Measurements from ENCODE around the gene EARS2.
"Not testable (repeated sequence)": the region's sequence is repeated elsewhere in the genome, so short reads cannot be mapped to it uniquely, and the experiment has no call there.

Gene EARS2

GRCh38 chr16:23556881-23557778 lies at the start of gene EARS2, which contains the start of gene UBFD1:
TSS of gene EARS2 (minus strand) at chr16:23557350. CDS start at chr16:23557343, 7 bp downstream.
TSS of gene UBFD1 (plus strand) at chr16:23557727. CDS start at chr16:23557743, 16 bp downstream.
- ATAC-seq (peak; percentile 93), DNase-seq (peak; percentile 99)

GRCh38 chr16:23597003-23597756 lies 40.0 kb upstream of the EARS2 start:
- DNase-seq = peak; percentile 24
- ATAC-seq = no peak

- peak; percentile 94 for DNase-seq
- ATAC-seq = peak; percentile 97
These were observed 39.0 kb upstream of the EARS2 start, which contains the start of gene NDUFAB1 for GRCh38 chr16:23595951-23596720. TSS of gene NDUFAB1 (minus strand) at chr16:23596316. CDS start at chr16:23596290, 26 bp downstream.

- ATAC-seq (no peak), DNase-seq (no peak)
These were observed 38.2 kb upstream of the EARS2 start for GRCh38 chr16:23595246-23595950.

- no peak for ATAC-seq
- no peak for DNase-seq
These were observed 37.0 kb upstream of the EARS2 start for GRCh38 chr16:23594186-23594585.

GRCh38 chr16:23590181-23590580 lies 33.0 kb upstream of the EARS2 start:
- ATAC-seq (no peak), DNase-seq (no peak)

GRCh38 chr16:23587726-23588125 lies 30.6 kb upstream of the EARS2 start:
- DNase-seq = no peak
- ATAC-seq = no peak

GRCh38 chr16:23584186-23585076 lies 27.3 kb upstream of the EARS2 start:
- no peak for DNase-seq
- no peak for ATAC-seq

GRCh38 chr16:23583271-23583670 lies 26.1 kb upstream of the EARS2 start:
- not testable (repeated sequence) for DNase-seq, ATAC-seq

GRCh38 chr16:23581764-23582163 lies 24.6 kb upstream of the EARS2 start:
- no peak for ATAC-seq
- no peak for DNase-seq

GRCh38 chr16:23580391-23580790 lies 23.2 kb upstream of the EARS2 start:
- ATAC-seq (no peak), DNase-seq (no peak)

GRCh38 chr16:23579371-23579770 lies 22.2 kb upstream of the EARS2 start:
- no peak for ATAC-seq
- DNase-seq = no peak

GRCh38 chr16:23578101-23578830 lies 21.1 kb upstream of the EARS2 start:
- ATAC-seq (no peak), DNase-seq (no peak)

- no peak for ATAC-seq
- DNase-seq = no peak
These were observed 20.3 kb upstream of the EARS2 start for GRCh38 chr16:23577493-23577892.

GRCh38 chr16:23575834-23576233 lies 18.7 kb upstream of the EARS2 start:
- no peak for DNase-seq
- peak; percentile 28 for ATAC-seq

GRCh38 chr16:23573817-23574216 lies 16.7 kb upstream of the EARS2 start:
- no peak for DNase-seq
- ATAC-seq = no peak

GRCh38 chr16:23572394-23572793 lies 15.2 kb upstream of the EARS2 start:
- ATAC-seq (no peak), DNase-seq (no peak)

GRCh38 chr16:23571895-23572294 lies 14.7 kb upstream of the EARS2 start:
- no peak for DNase-seq
- ATAC-seq = no peak

GRCh38 chr16:23570992-23571632 lies 14.0 kb upstream of the EARS2 start:
- DNase-seq = no peak
- ATAC-seq = no peak
